ENCODE measurements around the gene SLC13A3.

- TF ChIP-seq CTCF (IDR thresholded peaks at IDR 0.05) = no peak
- no peak for TF ChIP-seq POLR2AphosphoS5 (IDR thresholded peaks at IDR 0.05)
- TF ChIP-seq POLR2A (IDR thresholded peaks at IDR 0.05) = no peak
Measured at GRCh38 chr20:46607191-46607848, 43.9 kb downstream of the SLC13A3 start.

Measured in gastroesophageal sphincter (tissue), 3 donors.